Thyroid gland (tissue), 4 donors: ENCODE measurements around the gene HLA-DQA1.

Experiments
- POLR2A ChIP-seq, 2 donors: fragments of 450-650 bp; IDR thresholded peaks; one replicate each; pipeline ENCODE4 v1.6.1; 2017; ENCODE audit warnings: antibody characterized with exemption in 2 of 2, mild to moderate bottlenecking in 2 of 2, moderate library complexity in 1 of 2
- TF ChIP-seq, protein P1 (sequence below), 6 experiments: fragments of 200-600 bp in 3 of 6; fragments of 450-650 bp in 3 of 6; sonication (generic) in 3 of 6; IDR thresholded peaks; one replicate each; pipeline ENCODE4 v1.5.1; 2016 to 2019; ENCODE audit warnings: antibody characterized with exemption in 6 of 6, mild to moderate bottlenecking in 2 of 6, inconsistent platforms in 1 of 6, moderate library complexity in 1 of 6

- TF ChIP-seq POLR2A (IDR thresholded peaks at IDR 0.05): no peak
- TF ChIP-seq, protein P1, sequence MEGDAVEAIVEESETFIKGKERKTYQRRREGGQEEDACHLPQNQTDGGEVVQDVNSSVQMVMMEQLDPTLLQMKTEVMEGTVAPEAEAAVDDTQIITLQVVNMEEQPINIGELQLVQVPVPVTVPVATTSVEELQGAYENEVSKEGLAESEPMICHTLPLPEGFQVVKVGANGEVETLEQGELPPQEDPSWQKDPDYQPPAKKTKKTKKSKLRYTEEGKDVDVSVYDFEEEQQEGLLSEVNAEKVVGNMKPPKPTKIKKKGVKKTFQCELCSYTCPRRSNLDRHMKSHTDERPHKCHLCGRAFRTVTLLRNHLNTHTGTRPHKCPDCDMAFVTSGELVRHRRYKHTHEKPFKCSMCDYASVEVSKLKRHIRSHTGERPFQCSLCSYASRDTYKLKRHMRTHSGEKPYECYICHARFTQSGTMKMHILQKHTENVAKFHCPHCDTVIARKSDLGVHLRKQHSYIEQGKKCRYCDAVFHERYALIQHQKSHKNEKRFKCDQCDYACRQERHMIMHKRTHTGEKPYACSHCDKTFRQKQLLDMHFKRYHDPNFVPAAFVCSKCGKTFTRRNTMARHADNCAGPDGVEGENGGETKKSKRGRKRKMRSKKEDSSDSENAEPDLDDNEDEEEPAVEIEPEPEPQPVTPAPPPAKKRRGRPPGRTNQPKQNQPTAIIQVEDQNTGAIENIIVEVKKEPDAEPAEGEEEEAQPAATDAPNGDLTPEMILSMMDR (IDR thresholded peaks at IDR 0.05): no peak
These were observed 21.2 kb upstream of the HLA-DQA1 start for GRCh38 chr6:32615885-32616532.
